ENCODE measurements around the gene IGSF9. TPM values are rescaled to one million over a fixed set of nuclear protein-coding genes. Genes with fewer than 3 reads are reported as not detected.

Gene IGSF9
- total and polyA plus RNA-seq, 10 of the 15 experiments (the other 5 are each of a cell fraction or from before 2014, with no cell fraction given) = 0.04 to 0.07 TPM; not detected in 8

DNA sequence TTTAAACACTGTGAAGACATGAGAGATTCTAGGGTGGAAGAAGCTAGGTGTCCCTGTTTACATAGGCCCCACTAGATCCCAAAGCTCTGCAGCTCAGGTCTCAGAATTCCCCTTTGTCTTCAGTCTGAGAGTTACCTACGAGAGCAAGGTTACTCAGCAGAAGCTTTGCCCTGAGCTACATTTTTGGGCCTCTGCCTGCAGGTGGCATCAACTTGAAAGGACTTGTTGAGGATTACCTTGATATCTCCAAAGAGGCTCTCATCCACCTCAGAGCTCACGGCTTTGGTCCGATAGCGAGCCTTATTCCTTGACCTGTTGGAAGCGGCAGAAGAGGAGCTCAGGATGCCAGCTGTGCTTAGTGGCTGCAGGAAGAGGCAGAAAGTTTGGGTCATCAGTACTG is 52.5 kb downstream of the IGSF9 start (continued):
- TF ChIP-seq, protein P1, sequence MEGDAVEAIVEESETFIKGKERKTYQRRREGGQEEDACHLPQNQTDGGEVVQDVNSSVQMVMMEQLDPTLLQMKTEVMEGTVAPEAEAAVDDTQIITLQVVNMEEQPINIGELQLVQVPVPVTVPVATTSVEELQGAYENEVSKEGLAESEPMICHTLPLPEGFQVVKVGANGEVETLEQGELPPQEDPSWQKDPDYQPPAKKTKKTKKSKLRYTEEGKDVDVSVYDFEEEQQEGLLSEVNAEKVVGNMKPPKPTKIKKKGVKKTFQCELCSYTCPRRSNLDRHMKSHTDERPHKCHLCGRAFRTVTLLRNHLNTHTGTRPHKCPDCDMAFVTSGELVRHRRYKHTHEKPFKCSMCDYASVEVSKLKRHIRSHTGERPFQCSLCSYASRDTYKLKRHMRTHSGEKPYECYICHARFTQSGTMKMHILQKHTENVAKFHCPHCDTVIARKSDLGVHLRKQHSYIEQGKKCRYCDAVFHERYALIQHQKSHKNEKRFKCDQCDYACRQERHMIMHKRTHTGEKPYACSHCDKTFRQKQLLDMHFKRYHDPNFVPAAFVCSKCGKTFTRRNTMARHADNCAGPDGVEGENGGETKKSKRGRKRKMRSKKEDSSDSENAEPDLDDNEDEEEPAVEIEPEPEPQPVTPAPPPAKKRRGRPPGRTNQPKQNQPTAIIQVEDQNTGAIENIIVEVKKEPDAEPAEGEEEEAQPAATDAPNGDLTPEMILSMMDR (IDR thresholded peaks at IDR 0.05 in 2 of 3, conservative IDR thresholded peaks at IDR 0.05 in 1 of 3; ENCODE audit: control insufficient read depth in 2 of 3, extremely low read depth in 1 of 3, insufficient read depth in 1 of 3, low read depth in 3 of 3, low read length in 3 of 3) = peak; percentile 19 to 32 (median 21); a peak in 3 of 6 replicates
- no peak for TF ChIP-seq CEBPB (IDR thresholded peaks at IDR 0.05; ENCODE audit: borderline replicate concordance in 1 of 2, low read depth in 2 of 2, low read length in 2 of 2)
- TF ChIP-seq BCL11A (IDR thresholded peaks at IDR 0.05; ENCODE audit: low read depth, low read length) = no peak
- TF ChIP-seq, protein P2, sequence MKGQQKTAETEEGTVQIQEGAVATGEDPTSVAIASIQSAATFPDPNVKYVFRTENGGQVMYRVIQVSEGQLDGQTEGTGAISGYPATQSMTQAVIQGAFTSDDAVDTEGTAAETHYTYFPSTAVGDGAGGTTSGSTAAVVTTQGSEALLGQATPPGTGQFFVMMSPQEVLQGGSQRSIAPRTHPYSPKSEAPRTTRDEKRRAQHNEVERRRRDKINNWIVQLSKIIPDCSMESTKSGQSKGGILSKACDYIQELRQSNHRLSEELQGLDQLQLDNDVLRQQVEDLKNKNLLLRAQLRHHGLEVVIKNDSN (IDR thresholded peaks at IDR 0.05; ENCODE audit: borderline replicate concordance, extremely low read length, insufficient read depth, low read depth, low read length) = no peak

DNA sequence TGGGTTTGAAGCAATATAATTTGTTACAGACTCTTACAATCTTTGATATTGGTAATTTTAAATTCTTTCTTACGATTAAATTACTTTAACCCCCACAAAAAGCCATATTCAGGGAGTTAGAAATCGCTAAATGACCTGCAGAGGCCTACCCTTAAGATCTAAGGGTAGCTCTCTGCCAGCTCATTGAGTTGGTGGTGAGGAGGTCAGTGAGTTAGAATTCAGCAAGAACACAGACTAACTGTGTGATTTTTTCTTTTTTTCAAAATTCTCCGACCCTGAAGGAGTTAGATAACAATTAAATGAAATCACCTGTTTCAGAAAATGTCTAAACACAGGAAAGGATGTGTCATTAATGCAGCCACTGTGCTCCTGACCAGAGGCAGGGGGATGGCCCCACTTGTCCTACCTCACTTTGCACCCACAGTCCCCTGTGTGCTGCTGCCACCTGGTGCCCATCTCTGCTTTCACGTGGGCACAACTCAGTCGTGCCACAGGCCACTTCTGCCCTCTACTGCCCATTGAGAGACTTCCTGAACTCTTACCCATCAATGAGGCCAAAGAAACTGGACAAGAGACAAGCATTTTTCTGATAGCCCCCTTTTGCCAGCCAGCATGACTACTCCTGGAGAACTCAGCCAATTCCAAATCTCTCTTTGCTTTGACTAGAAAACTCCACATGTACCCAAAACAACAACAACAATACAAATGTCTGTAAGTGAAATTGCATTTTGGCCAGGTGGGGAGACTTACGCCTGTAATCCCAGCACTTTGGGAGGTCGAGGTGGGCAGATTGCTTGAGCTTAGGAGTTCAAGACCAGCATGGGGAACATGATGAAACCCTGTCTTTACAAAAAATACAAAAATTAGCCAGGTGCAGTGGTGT is 53.9 kb downstream of the IGSF9 start:
- Histone ChIP-seq H4K20me1 (ENCODE audit: control insufficient read depth, insufficient read depth) (no peaks in the 10 kb centered on the region), H3K9me3 (replicated peaks; ENCODE audit: control insufficient read depth, insufficient read depth, low read length) (no peaks in the 10 kb centered on the region), H3K9ac (ENCODE audit: control insufficient read depth, insufficient read depth, low read length) (no peak overlapping the region), H3K4me3 (no peak overlapping the region), H2AFZ (ENCODE audit: control insufficient read depth, low read depth, low read length) (no peak overlapping the region), H3K27ac (ENCODE audit: control insufficient read depth, insufficient read depth) (no peak overlapping the region), H3K79me2 (ENCODE audit: control insufficient read depth, insufficient read depth, low read length) (no peaks in the 10 kb centered on the region), H3K27me3 (replicated peaks in 1 of 2; ENCODE audit: control insufficient read depth in 2 of 2, insufficient read depth in 2 of 2, low read length in 1 of 2) (0 out of 4 replicates have a peak, but pooled peaks cover 0 to 2% of the 10 kb centered on the region in 2 experiments), H3K4me2 (ENCODE audit: control insufficient read depth, insufficient read depth) (no peak overlapping the region), H3K36me3 (ENCODE audit: control insufficient read depth in 2 of 2, insufficient read depth in 2 of 2, low read length in 1 of 2) (no peaks in the 10 kb centered on the region), H3K4me1 (ENCODE audit: control insufficient read depth, insufficient read depth, low read length) (peaks cover 19% of the 10 kb centered on the region)
- in situ Hi-C loops (cut with MboI) (loop anchor here (5.0 kb wide), 1 partner anchor 94 kb away; no protein-coding TSS in a partner anchor), intact Hi-C loops (cut with micrococcal nuclease; ENCODE audit: unreplicated experiment) (loop anchor here (1.0 to 2.0 kb wide), 7 partner anchors 53 to 730 kb away; partner anchors contain the start of genes DUSP23 and SLAMF8)
- DNase-seq (ENCODE audit: low read depth, low spot score) (peak; percentile 83), FAIRE-seq (peak; percentile 89), ATAC-seq (peak; percentile 89)
- SMC1A ChIA-PET (ENCODE audit: uncharacterized antibody, unreplicated experiment) = interaction anchor here (1.2 to 12.2 kb wide), 26 partner anchors 10 to 677 kb away, joined by 3 to 289 read pairs (median 7); partner anchors contain the start of genes DUSP23, FCRL6, PIGM and SLAMF8
- POLR2A ChIA-PET = interaction anchor here (1.3 to 3.2 kb wide), 3 partner anchors 32 to 91 kb away, joined by 3 to 25 read pairs (median 13); partner anchors contain the start of gene TAGLN2
- CTCF ChIA-PET = interaction anchor here (0.7 to 14.8 kb wide), 50 partner anchors 11 to 759 kb away, joined by 3 to 476 read pairs (median 5); partner anchors contain the start of genes DUSP23, FCRL6, PIGM and SLAMF8
- no TSS peak for BruUV-seq (replicated peaks)
- 34% methylated on average over 7 of the region's 7 CpGs for WGBS (ENCODE audit: insufficient coverage, insufficient replicate concordance, low lambda C conversion rate, missing lambda C conversion rate)
- RAD21 ChIA-PET (ENCODE audit: unreplicated experiment) = interaction anchor here (1.0 to 7.6 kb wide), 18 partner anchors 32 to 678 kb away, joined by 3 to 153 read pairs (median 6); partner anchors contain the start of genes DUSP23, FCRL6 and TAGLN2
- TF ChIP-seq NRF1 (conservative IDR thresholded peaks at IDR 0.05; ENCODE audit: low read depth, low read length) (no peak), MYC (IDR thresholded peaks at IDR 0.05; ENCODE audit: insufficient read depth, insufficient read length, insufficient replicate concordance, low read length, severe bottlenecking) (no peak), CBX3 (IDR thresholded peaks at IDR 0.05; ENCODE audit: borderline replicate concordance, low read depth) (no peak), RCOR1 (conservative IDR thresholded peaks at IDR 0.05; ENCODE audit: low read depth, low read length) (0 out of 2 replicates have a peak, but pooled peaks have one; percentile 36), POLR2A (IDR thresholded peaks at IDR 0.05; ENCODE audit: low read depth, low read length) (no peak), BCL11A (IDR thresholded peaks at IDR 0.05; ENCODE audit: low read depth, low read length) (no peak), KLF5 (IDR thresholded peaks at IDR 0.05; ENCODE audit: partially characterized antibody) (no peak), POU2F2 (IDR thresholded peaks at IDR 0.05; ENCODE audit: borderline replicate concordance, low read depth, low read length) (peak; percentile 72; the same call in 1 of the 3 replicates)
- TF ChIP-seq, protein P3, sequence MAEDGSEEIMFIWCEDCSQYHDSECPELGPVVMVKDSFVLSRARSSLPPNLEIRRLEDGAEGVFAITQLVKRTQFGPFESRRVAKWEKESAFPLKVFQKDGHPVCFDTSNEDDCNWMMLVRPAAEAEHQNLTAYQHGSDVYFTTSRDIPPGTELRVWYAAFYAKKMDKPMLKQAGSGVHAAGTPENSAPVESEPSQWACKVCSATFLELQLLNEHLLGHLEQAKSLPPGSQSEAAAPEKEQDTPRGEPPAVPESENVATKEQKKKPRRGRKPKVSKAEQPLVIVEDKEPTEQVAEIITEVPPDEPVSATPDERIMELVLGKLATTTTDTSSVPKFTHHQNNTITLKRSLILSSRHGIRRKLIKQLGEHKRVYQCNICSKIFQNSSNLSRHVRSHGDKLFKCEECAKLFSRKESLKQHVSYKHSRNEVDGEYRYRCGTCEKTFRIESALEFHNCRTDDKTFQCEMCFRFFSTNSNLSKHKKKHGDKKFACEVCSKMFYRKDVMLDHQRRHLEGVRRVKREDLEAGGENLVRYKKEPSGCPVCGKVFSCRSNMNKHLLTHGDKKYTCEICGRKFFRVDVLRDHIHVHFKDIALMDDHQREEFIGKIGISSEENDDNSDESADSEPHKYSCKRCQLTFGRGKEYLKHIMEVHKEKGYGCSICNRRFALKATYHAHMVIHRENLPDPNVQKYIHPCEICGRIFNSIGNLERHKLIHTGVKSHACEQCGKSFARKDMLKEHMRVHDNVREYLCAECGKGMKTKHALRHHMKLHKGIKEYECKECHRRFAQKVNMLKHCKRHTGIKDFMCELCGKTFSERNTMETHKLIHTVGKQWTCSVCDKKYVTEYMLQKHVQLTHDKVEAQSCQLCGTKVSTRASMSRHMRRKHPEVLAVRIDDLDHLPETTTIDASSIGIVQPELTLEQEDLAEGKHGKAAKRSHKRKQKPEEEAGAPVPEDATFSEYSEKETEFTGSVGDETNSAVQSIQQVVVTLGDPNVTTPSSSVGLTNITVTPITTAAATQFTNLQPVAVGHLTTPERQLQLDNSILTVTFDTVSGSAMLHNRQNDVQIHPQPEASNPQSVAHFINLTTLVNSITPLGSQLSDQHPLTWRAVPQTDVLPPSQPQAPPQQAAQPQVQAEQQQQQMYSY (CRISPR knock-in tag; IDR thresholded peaks at IDR 0.05) = no peak
